Panc1 (cell line): ENCODE data around the gene GRIN2B. TPM values are rescaled to one million over a fixed set of nuclear protein-coding genes. Genes with fewer than 3 reads are reported as not detected.

Source experiments
- ATAC-seq: fragments of 200-7000 bp; cut with Tn5 transposase; 2 replicates; pipeline ENCODE4 v1.9.1; 2020; ENCODE audit warnings: mild to moderate bottlenecking, moderate library complexity
- BruUV-seq: library from RNA; stranded (reverse); fragments of 400-500 nt; replicated peaks from 2 replicates; lab custom pipeline; 2021; lab: Mats Ljungman, UMichigan
- CTCF ChIA-PET: fragments of 300-600 bp; sonication (Branson Sonifier 250); formaldehyde crosslinking; loops from one replicate; lab custom pipeline; 2022; ENCODE audit warnings: antibody characterized with exemption; lab: Charles Lee
- POLR2A ChIA-PET: fragments of 300-600 bp; sonication (Branson Sonifier 250); formaldehyde crosslinking; loops from one replicate; lab custom pipeline; 2022; ENCODE audit warnings: antibody characterized with exemption; lab: Charles Lee
- DNase-seq: peaks from one replicate; pipeline ENCODE4 v3.0.0-alpha.2; 2010; ENCODE audit warnings: low read depth, low spot score
- H3K27ac ChIP-seq: 2 replicates; pipeline ENCODE4 v1.5.1; 2011; ENCODE audit warnings: mild to moderate bottlenecking, low read length, inconsistent platforms
- H3K27me3 ChIP-seq: fragments of 200-500 bp; sonication (Bioruptor generic); 2 replicates; pipeline ENCODE4 v1.6.0; 2014; ENCODE audit warnings: low read length, inconsistent platforms; ENCODE audit not compliant: control insufficient read depth, insufficient read depth
- H3K36me3 ChIP-seq: fragments of 200-500 bp; sonication (Bioruptor generic); 2 replicates; pipeline ENCODE4 v1.5.1; 2014; ENCODE audit warnings: inconsistent platforms, mild to moderate bottlenecking, low read length, moderate library complexity; ENCODE audit not compliant: control insufficient read depth, insufficient read depth
- H3K4me1 ChIP-seq: 2 replicates; pipeline ENCODE4 v1.5.1; 2011; ENCODE audit warnings: inconsistent platforms, mild to moderate bottlenecking, low read length, moderate library complexity; ENCODE audit not compliant: control insufficient read depth, insufficient read depth
- H3K4me3 ChIP-seq, 2 experiments: 2 replicates each; pipeline ENCODE4 v1.5.1; 2011 to 2012; ENCODE audit warnings: low read depth in 2 of 2, low read length in 2 of 2, mild to moderate bottlenecking in 2 of 2, inconsistent platforms in 1 of 2, moderate library complexity in 1 of 2
- H3K9me3 ChIP-seq: fragments of 200-500 bp; sonication (Bioruptor generic); 2 replicates; pipeline ENCODE4 v1.5.1; 2014; ENCODE audit warnings: low read depth, mild to moderate bottlenecking, inconsistent platforms, low read length, moderate library complexity; ENCODE audit not compliant: control insufficient read depth, insufficient read depth
- CTCF ChIP-seq: fragments of 450-650 bp; IDR thresholded peaks from 2 replicates; pipeline ENCODE4 v1.5.1; 2017; ENCODE audit warnings: mild to moderate bottlenecking
- POLR2AphosphoS5 ChIP-seq: IDR thresholded peaks from 2 replicates; pipeline ENCODE4 v1.6.1; 2012; ENCODE audit warnings: mild to moderate bottlenecking, low read depth, low read length, moderate library complexity
- REST ChIP-seq, 2 experiments: IDR thresholded peaks; 2 replicates each; pipeline ENCODE4 v1.6.1; 2011 to 2012; ENCODE audit warnings: low read depth in 2 of 2, control low read depth in 1 of 2, low read length in 1 of 2, mild to moderate bottlenecking in 1 of 2, moderate library complexity in 1 of 2; ENCODE audit not compliant: insufficient read depth in 1 of 2
- SIN3A ChIP-seq: IDR thresholded peaks from 2 replicates; pipeline ENCODE4 v1.6.1; 2012; ENCODE audit warnings: low read depth, mild to moderate bottlenecking, low read length, moderate library complexity, borderline replicate concordance; ENCODE audit not compliant: insufficient read depth
- TCF7L2 ChIP-seq: IDR thresholded peaks from 2 replicates; pipeline ENCODE4 v1.6.1; 2011; ENCODE audit warnings: mild to moderate bottlenecking, low read depth, low read length, inconsistent platforms
- in situ Hi-C: cut with HindIII; loops from 2 replicates; pipeline ENCODE4 v1.10.0; 2016; ENCODE audit warnings: low sequenced_read_pairs, low pct_unique_long_range_greater_than_20kb
- intact Hi-C: fragments of 100-400 bp; cut with micrococcal nuclease; formaldehyde crosslinking; loops from one replicate; pipeline ENCODE4 v1.10.0; 2022; ENCODE audit not compliant: unreplicated experiment
- total RNA-seq: library from RNA; stranded (reverse); gene quantifications from one replicate; pipeline ENCODE4 v1.2.1, GENCODE V29; 2021; ENCODE audit not compliant: unreplicated experiment

The GRIN2B gene
- total RNA-seq, 1 experiment from 2014 or later, result not detected

DNA sequence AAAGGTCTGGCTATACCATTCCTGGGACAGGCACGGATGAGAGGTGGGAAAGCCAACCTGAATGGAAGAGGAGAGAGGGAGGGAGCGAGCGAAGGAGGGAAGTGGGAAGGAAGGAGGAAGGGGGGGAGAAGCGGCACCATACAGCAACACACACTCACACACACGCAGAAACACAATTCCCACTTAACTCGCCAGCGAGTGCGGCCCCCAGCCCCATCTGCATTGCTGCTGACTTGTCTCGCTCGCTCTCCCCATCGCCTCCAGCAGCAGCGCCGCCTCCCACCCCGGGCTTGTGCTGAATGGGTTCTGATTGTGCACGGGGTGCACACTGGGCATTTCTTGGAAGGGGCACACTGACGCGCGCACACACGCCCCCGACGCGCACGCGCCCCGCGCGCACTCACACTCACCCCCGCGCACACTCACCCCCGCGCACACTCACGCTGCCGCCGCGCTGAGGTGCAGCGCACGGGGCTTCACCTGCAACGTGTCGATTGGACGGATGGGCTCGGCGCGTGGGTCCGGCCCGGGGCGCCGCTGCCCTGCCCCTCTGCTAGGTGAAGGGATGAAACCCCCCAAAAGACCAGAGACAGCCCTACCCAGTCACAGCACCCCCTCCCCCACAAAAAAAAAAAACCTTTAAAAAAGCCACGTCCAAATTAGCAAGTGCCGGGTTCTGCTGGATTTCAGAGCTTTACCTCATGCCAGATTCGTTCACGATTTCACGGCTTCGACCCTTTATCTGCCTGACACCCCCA is 685 bp downstream of the GRIN2B start:
- Histone ChIP-seq H3K4me1 (no peaks in the 10 kb centered on the region), H3K9me3 (no peaks in the 10 kb centered on the region), H3K27ac (no peak overlapping the region), H3K4me3 (no peak overlapping the region), H3K27me3 (peaks cover 7% of the 10 kb centered on the region; the same call in 1 of the 2 replicates), H3K36me3 (peaks cover 3% of the 10 kb centered on the region; the same call in 1 of the 2 replicates)
- DNase-seq (no peak), ATAC-seq (no peak)
- TF ChIP-seq CTCF (no peak), SIN3A (no peak), TCF7L2 (no peak), POLR2AphosphoS5 (no peak), REST (IDR thresholded peaks at IDR 0.05; ENCODE audit: insufficient read depth in 1 of 2, low read depth in 2 of 2, low read length in 1 of 2) (no peak)
- in situ Hi-C loops (no loop called here), intact Hi-C loops (no loop called here)
- ChIA-PET POLR2A (no interaction called here), CTCF (no interaction called here)
- BruUV-seq, result no TSS peak

GRCh38 chr12:13979772-13980378 is 1.5 kb downstream of the GRIN2B start:
- no peaks in the 10 kb centered on the region for H3K4me1 ChIP-seq
- intact Hi-C loops, result no loop called here
- H3K36me3 ChIP-seq, result peaks cover 3% of the 10 kb centered on the region; the same call in 1 of the 2 replicates
- no peaks in the 10 kb centered on the region for H3K9me3 ChIP-seq
- H3K27me3 ChIP-seq, result peaks cover 7% of the 10 kb centered on the region; the same call in 1 of the 2 replicates
- in situ Hi-C loops, result no loop called here
- POLR2A ChIA-PET, result no interaction called here
- H3K27ac ChIP-seq, result no peak overlapping the region
- H3K4me3 ChIP-seq, result no peak overlapping the region
- TF ChIP-seq TCF7L2, result no peak
- TF ChIP-seq SIN3A, result no peak
- TF ChIP-seq REST (IDR thresholded peaks at IDR 0.05; ENCODE audit: insufficient read depth in 1 of 2, low read depth in 2 of 2, low read length in 1 of 2), result no peak
- TF ChIP-seq POLR2AphosphoS5, result no peak
- no peak for TF ChIP-seq CTCF
- no peak for ATAC-seq
- DNase-seq, result no peak
- BruUV-seq, result no TSS peak
- CTCF ChIA-PET, result no interaction called here
